Measurements from ENCODE around the gene AVPI1.

The AVPI1 gene

GRCh38 chr10:97718659-97719142 lies 31.7 kb upstream of the AVPI1 start:
- H3K4me3 ChIP-seq (ENCODE audit: control insufficient read depth, low read depth, low read length), result no peak overlapping the region
- DNase-seq (ENCODE audit: low read depth), result no peak
- no peak for TF ChIP-seq CTCF (IDR thresholded peaks at IDR 0.05; ENCODE audit: control insufficient read depth, insufficient read depth, low read depth, low read length, missing control alignments)

DNA sequence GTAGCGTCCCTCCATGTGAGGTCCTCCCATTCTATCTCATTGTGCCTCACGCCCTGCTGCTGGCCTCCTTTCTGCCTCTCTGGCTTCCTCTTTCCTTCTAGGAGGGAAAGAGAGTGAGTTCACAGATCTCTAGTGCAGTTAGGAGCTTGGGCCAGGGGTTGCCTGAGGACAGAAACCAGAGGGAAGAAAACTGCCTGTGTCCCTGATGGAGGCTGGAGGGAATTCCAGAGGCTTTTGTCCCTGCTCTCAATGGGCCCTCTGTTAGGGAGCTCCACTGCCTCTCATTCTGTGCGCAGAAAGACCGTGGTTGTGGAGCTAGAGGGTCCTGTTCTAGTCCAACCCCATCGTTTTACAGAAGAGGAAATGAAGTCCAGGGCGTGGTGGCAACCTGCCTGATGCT lies 31.1 kb upstream of the AVPI1 start:
- DNase-seq (ENCODE audit: low read depth), result no peak
- TF ChIP-seq CTCF (IDR thresholded peaks at IDR 0.05; ENCODE audit: control insufficient read depth, insufficient read depth, low read depth, low read length, missing control alignments), result no peak
- no peak overlapping the region for H3K4me3 ChIP-seq (ENCODE audit: control insufficient read depth, low read depth, low read length)

DNA sequence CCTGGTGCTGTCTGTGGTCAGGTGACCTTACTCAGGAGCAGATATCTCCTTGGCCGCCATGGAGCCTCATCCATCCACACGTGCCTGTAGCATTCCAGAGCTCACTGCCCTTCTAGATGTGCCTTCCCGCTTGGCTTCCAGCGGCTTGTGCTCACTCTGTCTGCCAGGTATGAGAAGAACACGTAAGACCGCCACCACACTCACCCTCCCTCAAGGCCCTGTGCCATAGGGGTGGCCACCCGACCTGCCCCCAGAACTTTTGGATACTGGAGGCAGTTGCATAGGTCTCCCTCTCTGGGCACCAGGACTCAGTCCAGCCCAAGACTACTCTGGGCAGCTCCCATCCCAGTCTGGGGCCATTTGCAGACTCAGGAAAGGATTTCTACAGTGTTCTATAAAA lies 30.6 kb upstream of the AVPI1 start:
- DNase-seq (ENCODE audit: low read depth), result no peak
- TF ChIP-seq CTCF (IDR thresholded peaks at IDR 0.05; ENCODE audit: control insufficient read depth, insufficient read depth, low read depth, low read length, missing control alignments), result no peak
- no peak overlapping the region for H3K4me3 ChIP-seq (ENCODE audit: control insufficient read depth, low read depth, low read length)

- peak overlapping the region; percentile 72 for H3K4me3 ChIP-seq (ENCODE audit: control insufficient read depth, low read depth, low read length)
- DNase-seq (ENCODE audit: low read depth), result no peak
- TF ChIP-seq CTCF (IDR thresholded peaks at IDR 0.05; ENCODE audit: control insufficient read depth, insufficient read depth, low read depth, low read length, missing control alignments), result no peak
These were observed 28.3 kb upstream of the AVPI1 start for GRCh38 chr10:97715259-97715874.

DNA sequence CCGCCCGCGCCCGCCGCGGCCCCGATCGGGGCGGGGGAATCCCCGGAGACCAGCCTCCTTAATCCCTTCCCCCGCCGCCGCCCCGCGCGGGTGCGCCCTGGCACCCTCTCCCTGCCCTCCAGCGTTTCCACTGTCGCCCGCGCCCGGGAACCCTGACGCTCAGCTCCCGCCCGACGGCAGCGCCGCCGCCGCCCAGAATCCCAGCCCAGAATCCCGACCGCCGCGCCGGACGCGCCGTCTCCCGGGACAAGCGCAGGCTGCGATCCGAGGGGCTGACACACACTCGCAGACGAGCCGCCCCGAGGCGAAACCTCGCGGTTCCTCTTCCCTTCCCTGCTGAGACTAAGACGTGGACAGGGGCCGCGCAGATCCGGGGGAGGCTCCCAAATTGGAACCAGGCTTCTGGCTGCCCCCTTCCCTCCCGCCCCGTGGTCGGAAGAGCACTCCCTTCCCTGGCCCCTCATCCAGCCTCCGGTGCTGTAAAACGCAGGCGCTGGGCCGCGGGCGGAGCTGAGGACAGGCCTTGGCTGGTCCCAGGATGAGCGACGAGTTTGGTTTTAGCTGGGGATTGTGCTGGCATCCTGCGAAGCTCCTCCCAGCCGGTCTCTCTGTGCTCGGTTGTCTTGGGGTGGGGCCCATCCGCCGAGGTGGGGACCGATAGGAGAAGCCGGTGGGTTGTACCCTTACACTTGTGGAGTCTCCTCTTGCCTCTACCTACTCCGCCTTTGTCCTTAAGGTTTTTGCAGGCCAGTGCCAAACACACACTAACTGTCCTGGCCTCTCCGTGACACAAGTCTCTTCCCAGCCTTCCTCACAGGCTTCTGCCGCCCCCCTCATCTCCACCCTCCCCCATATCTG lies 27.6 kb upstream of the AVPI1 start:
- TF ChIP-seq CTCF (IDR thresholded peaks at IDR 0.05; ENCODE audit: control insufficient read depth, insufficient read depth, low read depth, low read length, missing control alignments), result no peak
- H3K4me3 ChIP-seq (ENCODE audit: control insufficient read depth, low read depth, low read length), result peak overlapping the region; percentile 72
- DNase-seq (ENCODE audit: low read depth), result no peak

- no peak for DNase-seq (ENCODE audit: low read depth)
- TF ChIP-seq CTCF (IDR thresholded peaks at IDR 0.05; ENCODE audit: control insufficient read depth, insufficient read depth, low read depth, low read length, missing control alignments), result peak; percentile 12
These were observed 26.9 kb upstream of the AVPI1 start for GRCh38 chr10:97713826-97714400.

More at GRCh38 chr10:97713826-97714400, 26.9 kb upstream of the AVPI1 start:
- H3K4me3 ChIP-seq (ENCODE audit: control insufficient read depth, low read depth, low read length), result peak overlapping the region; percentile 72

Measured in AG09309 (cell line).